Retinal pigment epithelial cell (primary cell): Measurements from ENCODE around the gene CLTB.
"Not testable (repeated sequence)": the region's sequence is repeated elsewhere in the genome, so short reads cannot be mapped to it uniquely, and the experiment has no call there.

Source experiments
- DNase-seq: peaks from one replicate; pipeline ENCODE4 v3.0.0-alpha.2; 2010; ENCODE audit warnings: low read depth
- H3K4me3 ChIP-seq: 2 replicates; pipeline ENCODE4 v1.5.1; 2011; ENCODE audit warnings: mild to moderate bottlenecking, low read length, control low read depth, moderate library complexity
- CTCF ChIP-seq: conservative IDR thresholded peaks from 2 replicates; pipeline ENCODE4 v1.5.1; 2011; ENCODE audit warnings: low read depth, low read length, control low read depth, inconsistent platforms

CLTB gene

DNA sequence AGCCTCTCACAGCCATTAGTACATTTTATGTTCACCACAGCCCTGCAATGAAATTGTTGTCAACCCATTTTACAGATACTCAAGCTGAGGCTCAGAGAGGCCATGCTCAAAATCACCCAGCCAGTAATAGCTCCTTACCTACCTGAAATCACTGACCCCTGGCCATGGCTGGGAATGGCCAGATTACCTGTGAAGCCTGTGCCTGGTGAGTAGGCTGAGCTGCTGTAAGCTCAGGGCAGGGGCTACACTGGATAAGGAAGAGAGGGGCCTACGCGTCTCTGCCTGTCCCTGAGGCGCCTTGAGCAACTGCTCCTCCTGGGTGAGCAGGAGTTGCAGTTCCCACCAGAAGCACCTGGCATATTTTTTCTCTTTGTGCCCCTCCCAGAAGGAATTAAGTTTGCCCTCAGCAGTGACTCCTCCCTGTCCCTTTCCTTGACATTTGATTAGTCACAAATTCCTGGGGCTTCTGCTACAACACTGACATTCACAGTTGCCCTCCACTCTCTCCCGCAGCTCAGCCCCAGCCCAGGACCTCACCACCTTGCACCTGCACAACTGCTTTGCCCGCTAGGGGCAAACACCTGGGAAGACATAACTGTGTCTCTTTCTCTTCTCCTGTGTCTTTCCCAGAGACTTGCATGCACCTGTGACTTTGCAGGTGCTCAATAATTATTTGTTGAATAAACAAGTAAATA lies 5.7 kb downstream of the CLTB start:
- TF ChIP-seq CTCF = no peak
- H3K4me3 ChIP-seq = no peak overlapping the region
- DNase-seq = no peak

DNA sequence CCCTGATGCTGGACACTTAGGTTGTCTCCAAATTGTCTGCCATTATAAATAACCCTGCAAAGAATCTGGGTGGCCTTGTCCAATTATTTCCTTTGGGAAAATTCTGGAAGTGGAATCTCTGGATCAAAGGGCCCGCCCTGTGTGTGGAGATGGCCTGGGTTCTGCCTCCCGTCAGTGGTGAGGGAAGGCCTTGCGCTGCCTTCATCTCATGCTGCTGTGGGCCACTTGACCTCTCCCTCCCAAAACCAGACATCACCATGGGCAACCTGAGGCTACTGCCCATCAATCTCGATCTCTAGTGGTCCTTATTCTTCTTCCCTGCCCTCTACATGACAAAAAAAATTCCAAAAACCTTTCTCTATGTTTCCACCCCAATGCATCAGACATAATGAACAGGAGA lies 6.6 kb downstream of the CLTB start:
- no peak for TF ChIP-seq CTCF
- no peak for DNase-seq
- H3K4me3 ChIP-seq = no peak overlapping the region

- no peak for DNase-seq
- TF ChIP-seq CTCF = no peak
- no peak overlapping the region for H3K4me3 ChIP-seq
Measured at GRCh38 chr5:176408590-176408989, 7.7 kb downstream of the CLTB start.

DNA sequence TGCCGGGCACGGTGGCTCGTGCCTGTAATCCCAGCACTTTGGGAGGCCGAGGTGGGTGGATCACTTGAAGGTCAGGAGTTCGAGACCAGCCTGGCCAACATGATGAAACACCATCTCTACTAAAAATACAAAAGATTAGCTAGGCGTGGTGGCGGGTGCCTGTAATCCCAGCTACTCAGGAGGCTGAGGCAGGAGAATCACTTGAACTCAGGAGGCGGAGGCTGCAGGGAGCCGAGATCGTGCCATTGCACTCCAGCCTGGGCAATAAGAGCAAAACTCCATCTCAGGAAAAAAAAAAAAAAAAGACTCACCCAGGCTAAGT lies 8.1 kb downstream of the CLTB start:
- H3K4me3 ChIP-seq, DNase-seq: not testable (repeated sequence)

- no peak for TF ChIP-seq CTCF
- H3K4me3 ChIP-seq = no peak overlapping the region
- DNase-seq = no peak
Measured at GRCh38 chr5:176407456-176408251, 8.7 kb downstream of the CLTB start.

DNA sequence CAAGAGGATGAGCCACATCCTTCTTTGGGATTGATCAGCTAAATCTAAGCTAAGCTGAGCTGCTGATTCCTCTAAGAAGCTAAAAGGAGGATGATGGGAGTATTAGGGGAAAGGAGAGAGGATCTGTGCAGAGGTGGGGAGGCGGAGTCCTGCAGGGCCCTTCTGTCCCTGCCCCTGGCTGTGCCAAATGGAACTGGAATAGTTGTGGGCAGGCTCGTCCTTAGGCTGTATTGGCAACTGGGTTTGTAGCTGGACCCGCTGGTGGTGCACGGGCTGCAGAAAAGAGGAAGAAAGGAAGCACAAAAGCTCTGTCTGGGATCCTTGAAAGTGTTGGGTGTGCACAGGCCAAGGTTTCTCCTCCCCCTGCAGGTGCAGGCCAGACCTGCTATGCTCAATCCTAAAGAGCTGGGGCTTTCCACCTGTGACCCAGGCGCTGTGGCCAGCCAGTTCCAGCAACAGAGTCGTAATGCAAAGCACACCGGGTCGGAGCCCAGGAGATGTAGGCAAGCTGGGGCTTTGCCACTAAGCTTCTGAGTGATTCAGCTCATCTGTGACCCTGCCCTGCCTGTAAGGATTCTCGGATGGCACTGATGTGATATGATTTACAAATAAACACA lies 9.8 kb downstream of the CLTB start:
- TF ChIP-seq CTCF = no peak
- no peak for DNase-seq
- no peak overlapping the region for H3K4me3 ChIP-seq

DNA sequence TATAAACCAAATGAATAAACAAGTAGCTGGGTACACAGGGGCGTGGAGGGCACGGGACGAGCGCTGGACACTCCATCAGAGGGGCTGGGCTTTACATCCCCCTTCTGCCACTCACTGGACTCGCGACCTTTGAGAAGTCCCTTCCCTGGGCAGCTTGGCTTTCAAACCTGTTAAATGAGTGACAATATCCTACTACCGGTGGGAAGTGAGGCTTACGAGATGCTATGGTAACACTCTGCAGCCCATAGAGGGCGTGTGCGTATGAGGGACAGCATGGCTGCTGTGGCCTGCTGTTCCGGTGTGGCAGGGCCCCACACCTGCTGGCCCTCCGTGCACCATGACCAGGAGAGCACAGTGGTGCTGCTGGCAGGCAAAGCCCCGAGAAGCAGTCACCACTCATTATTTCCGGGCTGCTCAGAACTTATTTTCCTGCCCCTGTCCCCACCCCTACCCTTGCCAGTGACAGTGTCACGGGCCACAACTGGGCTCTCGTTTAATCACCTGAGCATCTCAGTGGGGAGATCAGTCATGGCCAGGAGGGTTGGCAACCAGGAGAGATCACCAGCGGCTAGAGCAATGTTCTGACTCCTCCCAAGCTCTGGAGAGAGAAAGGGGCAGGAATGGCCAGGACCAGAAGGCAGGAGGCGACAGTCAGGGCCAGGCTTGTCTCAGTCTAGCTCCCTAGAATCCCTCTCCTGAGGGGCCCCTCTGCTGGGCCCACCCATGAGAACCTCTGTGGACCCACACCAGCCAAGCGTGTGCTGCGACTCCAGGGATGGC lies 10.5 kb downstream of the CLTB start:
- H3K4me3 ChIP-seq = no peak overlapping the region
- no peak for TF ChIP-seq CTCF
- no peak for DNase-seq
